GM18867 (cell line): ENCODE measurements around the gene ATG13.
"Not testable (repeated sequence)": the region's sequence is repeated elsewhere in the genome, so short reads cannot be mapped to it uniquely, and the experiment has no call there.

ENCODE experiments used
- ATAC-seq: cut with Tn5 transposase; IDR thresholded peaks from one replicate; pipeline ENCODE4 v1.9.1; 2021; ENCODE audit warnings: mild to moderate bottlenecking, moderate library complexity; ENCODE audit not compliant: unreplicated experiment

ATG13 gene

GRCh38 chr11:46617134-46617971 is at the start of gene ATG13, which contains the start of gene HARBI1:
Gene ATG13 (plus strand): TSS chr11:46617553. CDS start chr11:46644292, 26,739 bp downstream.
Gene HARBI1 (minus strand): TSS chr11:46617227. CDS start chr11:46616237, 990 bp downstream.
- ATAC-seq = peak; percentile 96

- ATAC-seq = no peak
Measured at GRCh38 chr11:46570790-46571398, 46.5 kb upstream of the ATG13 start.

- no peak for ATAC-seq
Measured at GRCh38 chr11:46574656-46575055, 42.7 kb upstream of the ATG13 start.

- ATAC-seq = no peak
Measured at GRCh38 chr11:46577058-46577457, 40.3 kb upstream of the ATG13 start.

GRCh38 chr11:46582588-46582987 is 34.8 kb upstream of the ATG13 start:
- no peak for ATAC-seq

GRCh38 chr11:46583513-46583912 is 33.8 kb upstream of the ATG13 start:
- ATAC-seq = not testable (repeated sequence)

GRCh38 chr11:46588131-46588530 is 29.2 kb upstream of the ATG13 start:
- ATAC-seq = no peak

GRCh38 chr11:46588915-46589314 is 28.4 kb upstream of the ATG13 start:
- ATAC-seq = no peak

GRCh38 chr11:46590740-46591605 is 26.4 kb upstream of the ATG13 start:
- ATAC-seq = no peak

GRCh38 chr11:46593550-46594373 is 23.6 kb upstream of the ATG13 start, which contains the start of gene AMBRA1:
Gene AMBRA1 (minus strand): TSS chr11:46594023. CDS start chr11:46548380, 45,643 bp downstream.
- ATAC-seq = peak; percentile 86

- no peak for ATAC-seq
Measured at GRCh38 chr11:46594374-46594700, 23.0 kb upstream of the ATG13 start.

- ATAC-seq = no peak
Measured at GRCh38 chr11:46594785-46595184, 22.6 kb upstream of the ATG13 start.

GRCh38 chr11:46597155-46597554 is 20.2 kb upstream of the ATG13 start:
- no peak for ATAC-seq

- ATAC-seq = no peak
Measured at GRCh38 chr11:46597609-46598219, 19.6 kb upstream of the ATG13 start.

GRCh38 chr11:46599340-46600193 is 17.8 kb upstream of the ATG13 start:
- no peak for ATAC-seq

- no peak for ATAC-seq
Measured at GRCh38 chr11:46600194-46600960, 17.0 kb upstream of the ATG13 start.

GRCh38 chr11:46601129-46601528 is 16.2 kb upstream of the ATG13 start:
- ATAC-seq = no peak

GRCh38 chr11:46603704-46604308 is 13.5 kb upstream of the ATG13 start:
- ATAC-seq = no peak
